Measurements from ENCODE around the gene ZNF33A. TPM values are rescaled to one million over a fixed set of nuclear protein-coding genes. Genes with fewer than 3 reads are reported as not detected.

Gene ZNF33A
- total RNA-seq, 2 donors from 2014 or later = 45.9 to 50.7 TPM

- H3K9me3 ChIP-seq (ENCODE audit: control insufficient read depth, low read length) = no peaks in the 10 kb centered on the region
- no peaks in the 10 kb centered on the region for H3K27me3 ChIP-seq (ENCODE audit: control insufficient read depth, insufficient read depth, low read length, poor library complexity, severe bottlenecking)
- H3K4me1 ChIP-seq (ENCODE audit: control insufficient read depth, insufficient read depth, low read length) = no peaks in the 10 kb centered on the region
- peaks cover 39% of the 10 kb centered on the region for H3K9me3 Mint-ChIP-seq
- DNase-seq = no peak
- peak overlapping the region; percentile 73 for H3K4me3 Mint-ChIP-seq
- no peaks in the 10 kb centered on the region for H3K36me3 ChIP-seq (ENCODE audit: control insufficient read depth, insufficient read depth, low read length)
- peaks cover 2% of the 10 kb centered on the region for H3K36me3 Mint-ChIP-seq (ENCODE audit: low read depth)
- no peaks in the 10 kb centered on the region for H3K4me1 Mint-ChIP-seq
- peak overlapping the region; percentile 93 for H3K27ac Mint-ChIP-seq
- no peak for TF ChIP-seq CTCF (conservative IDR thresholded peaks at IDR 0.05)
- peak overlapping the region; percentile 63 for H3K9ac ChIP-seq (ENCODE audit: extremely low read depth, low read length, poor library complexity, severe bottlenecking)
- WGBS, 2 experiments (ENCODE audit: insufficient coverage in 1 of 2, insufficient read length in 1 of 2) = 63 to 67% methylated on average over 1 to 5 of the region's 5 CpGs
- peak overlapping the region; percentile 84 for H3K4me3 ChIP-seq (ENCODE audit: low read length)
- peak overlapping the region; percentile 85 for H3K27ac ChIP-seq (ENCODE audit: low read depth, low read length)
- no peaks in the 10 kb centered on the region for H3K27me3 Mint-ChIP-seq (ENCODE audit: insufficient read depth)
Measured at GRCh38 chr10:37975401-37975991, 35.0 kb upstream of the ZNF33A start.

- peak; percentile 84 for TF ChIP-seq CTCF (conservative IDR thresholded peaks at IDR 0.05)
- Mint-ChIP-seq H3K27me3 (ENCODE audit: insufficient read depth) (no peaks in the 10 kb centered on the region), H3K4me3 (peak within 1 kb of the TSS; percentile 73), H3K27ac (peak within 1 kb of the TSS; percentile 93), H3K4me1 (no peaks in the 10 kb centered on the region), H3K36me3 (ENCODE audit: low read depth) (no peaks in the 10 kb centered on the region), H3K9me3 (peaks cover 39% of the 10 kb centered on the region)
- H3K4me3 ChIP-seq (ENCODE audit: low read length) = peak within 1 kb of the TSS; percentile 84
- H3K27me3 ChIP-seq (ENCODE audit: control insufficient read depth, insufficient read depth, low read length, poor library complexity, severe bottlenecking) = no peaks in the 10 kb centered on the region
- peak; percentile 99 for DNase-seq
- H3K4me1 ChIP-seq (ENCODE audit: control insufficient read depth, insufficient read depth, low read length) = no peaks in the 10 kb centered on the region
- peak within 1 kb of the TSS; percentile 85 for H3K27ac ChIP-seq (ENCODE audit: low read depth, low read length)
- no peaks in the 10 kb centered on the region for H3K9me3 ChIP-seq (ENCODE audit: control insufficient read depth, low read length)
- 0 to 1% methylated on average over 28 to 66 of the region's 66 CpGs for WGBS, 2 experiments (ENCODE audit: insufficient coverage in 1 of 2, insufficient read length in 1 of 2)
- H3K36me3 ChIP-seq (ENCODE audit: control insufficient read depth, insufficient read depth, low read length) = no peaks in the 10 kb centered on the region
- H3K9ac ChIP-seq (ENCODE audit: extremely low read depth, low read length, poor library complexity, severe bottlenecking) = peak within 1 kb of the TSS; percentile 63
Measured at GRCh38 chr10:37976091-37976879, 34.2 kb upstream of the ZNF33A start, which contains the start of gene ZNF25. Gene ZNF25 (minus strand): TSS chr10:37976647. CDS start chr10:37971722, 4,925 bp downstream.

GRCh38 chr10:37976880-37977203 is 33.6 kb upstream of the ZNF33A start:
- Mint-ChIP-seq H3K36me3 (ENCODE audit: low read depth) (no peaks in the 10 kb centered on the region), H3K9me3 (peaks cover 36% of the 10 kb centered on the region), H3K4me1 (no peaks in the 10 kb centered on the region), H3K27me3 (ENCODE audit: insufficient read depth) (no peaks in the 10 kb centered on the region), H3K4me3 (peak overlapping the region; percentile 73), H3K27ac (no peak overlapping the region)
- Histone ChIP-seq H3K9ac (ENCODE audit: extremely low read depth, low read length, poor library complexity, severe bottlenecking) (no peak overlapping the region), H3K27me3 (ENCODE audit: control insufficient read depth, insufficient read depth, low read length, poor library complexity, severe bottlenecking) (no peaks in the 10 kb centered on the region), H3K9me3 (ENCODE audit: control insufficient read depth, low read length) (peaks cover 2% of the 10 kb centered on the region), H3K4me3 (ENCODE audit: low read length) (peak overlapping the region; percentile 50), H3K27ac (ENCODE audit: low read depth, low read length) (no peak overlapping the region), H3K4me1 (ENCODE audit: control insufficient read depth, insufficient read depth, low read length) (no peaks in the 10 kb centered on the region), H3K36me3 (ENCODE audit: control insufficient read depth, insufficient read depth, low read length) (no peaks in the 10 kb centered on the region)
- WGBS, 2 experiments (ENCODE audit: insufficient coverage in 1 of 2, insufficient read length in 1 of 2) = 20 to 63% methylated on average over 3 to 9 of the region's 9 CpGs
- DNase-seq = no peak
- peak; percentile 6 for TF ChIP-seq CTCF (conservative IDR thresholded peaks at IDR 0.05)
